ENCODE results near the gene ARF3.
A peak's percentile ranks its signal among the peaks of the same experiment; 100 is the strongest.

Gene ARF3

GRCh38 chr12:48981757-48982157, 24.5 kb upstream of the ARF3 start:
- no peak for DNase-seq (ENCODE audit: low spot score)

DNA sequence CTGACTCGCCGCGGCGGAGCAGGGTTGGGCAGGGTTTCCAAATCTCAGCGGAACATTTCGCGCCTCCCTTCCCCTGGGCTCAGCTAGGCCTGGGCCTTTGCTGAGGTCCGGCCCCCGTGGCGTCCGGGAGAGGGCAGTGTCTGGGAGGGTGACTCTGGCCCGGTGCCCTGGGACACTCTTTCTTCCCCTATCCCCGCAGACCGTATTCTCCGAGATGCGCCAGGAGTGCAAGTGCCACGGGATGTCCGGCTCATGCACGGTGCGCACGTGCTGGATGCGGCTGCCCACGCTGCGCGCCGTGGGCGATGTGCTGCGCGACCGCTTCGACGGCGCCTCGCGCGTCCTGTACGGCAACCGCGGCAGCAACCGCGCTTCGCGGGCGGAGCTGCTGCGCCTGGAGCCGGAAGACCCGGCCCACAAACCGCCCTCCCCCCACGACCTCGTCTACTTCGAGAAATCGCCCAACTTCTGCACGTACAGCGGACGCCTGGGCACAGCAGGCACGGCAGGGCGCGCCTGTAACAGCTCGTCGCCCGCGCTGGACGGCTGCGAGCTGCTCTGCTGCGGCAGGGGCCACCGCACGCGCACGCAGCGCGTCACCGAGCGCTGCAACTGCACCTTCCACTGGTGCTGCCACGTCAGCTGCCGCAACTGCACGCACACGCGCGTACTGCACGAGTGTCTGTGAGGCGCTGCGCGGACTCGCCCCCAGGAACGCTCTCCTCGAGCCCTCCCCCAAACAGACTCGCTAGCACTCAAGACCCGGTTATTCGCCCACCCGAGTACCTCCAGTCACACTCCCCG, 23.9 kb upstream of the ARF3 start:
- no peak for DNase-seq (ENCODE audit: low spot score)

DNA sequence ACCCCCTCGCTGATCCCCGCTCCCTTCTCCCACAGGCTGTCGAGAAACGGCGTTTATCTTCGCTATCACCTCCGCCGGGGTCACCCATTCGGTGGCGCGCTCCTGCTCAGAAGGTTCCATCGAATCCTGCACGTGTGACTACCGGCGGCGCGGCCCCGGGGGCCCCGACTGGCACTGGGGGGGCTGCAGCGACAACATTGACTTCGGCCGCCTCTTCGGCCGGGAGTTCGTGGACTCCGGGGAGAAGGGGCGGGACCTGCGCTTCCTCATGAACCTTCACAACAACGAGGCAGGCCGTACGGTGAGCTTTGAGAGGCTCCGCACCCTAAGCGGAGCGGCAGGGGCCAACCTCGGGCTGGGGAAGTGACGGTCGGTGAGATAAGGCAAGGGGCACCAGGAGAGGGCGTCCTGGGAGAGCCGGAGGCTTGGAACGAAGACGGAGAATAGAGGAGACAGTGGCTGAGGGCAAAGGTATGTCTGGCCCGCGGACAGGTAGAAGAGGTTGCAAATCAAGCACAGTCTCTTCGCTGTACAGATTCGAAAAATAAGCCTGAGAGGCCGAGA, 23.2 kb upstream of the ARF3 start:
- DNase-seq (ENCODE audit: low spot score): no peak

DNA sequence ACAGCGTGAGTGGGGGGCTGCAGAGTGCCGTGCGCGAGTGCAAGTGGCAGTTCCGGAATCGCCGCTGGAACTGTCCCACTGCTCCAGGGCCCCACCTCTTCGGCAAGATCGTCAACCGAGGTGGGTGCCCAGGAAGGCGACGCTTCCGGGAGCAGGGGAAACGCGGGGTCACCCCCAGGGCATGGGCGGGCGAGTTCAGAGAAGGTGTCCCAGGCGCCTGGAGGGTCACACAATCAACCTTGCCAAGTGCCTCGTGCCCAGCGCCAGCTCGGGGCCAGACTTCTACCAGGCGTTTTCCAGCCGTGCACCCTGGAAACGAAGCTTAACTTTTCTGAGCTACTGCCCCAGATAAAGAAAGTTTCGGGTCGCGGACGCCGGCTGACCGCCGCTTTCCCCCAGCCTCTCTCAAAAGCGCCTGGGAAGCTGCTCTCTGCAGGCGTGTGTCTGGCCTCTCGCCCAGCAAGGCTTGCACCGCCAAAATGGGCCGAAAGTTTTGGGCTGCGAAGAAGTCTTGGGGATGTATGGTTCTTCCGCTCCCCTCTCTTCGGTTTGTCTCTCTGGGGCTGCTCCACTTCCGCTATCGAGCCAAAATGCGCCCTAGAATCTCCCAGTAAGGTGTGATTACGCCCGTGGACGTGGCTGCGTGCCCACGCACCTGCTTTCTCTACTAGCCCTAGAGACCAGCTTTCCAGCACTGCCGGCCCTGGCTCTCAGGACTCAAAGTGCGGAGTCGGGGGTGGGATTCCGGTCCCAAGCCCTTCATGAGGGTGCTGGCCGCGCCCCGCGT, 22.5 kb upstream of the ARF3 start:
- no peak for DNase-seq (ENCODE audit: low spot score)

DNA sequence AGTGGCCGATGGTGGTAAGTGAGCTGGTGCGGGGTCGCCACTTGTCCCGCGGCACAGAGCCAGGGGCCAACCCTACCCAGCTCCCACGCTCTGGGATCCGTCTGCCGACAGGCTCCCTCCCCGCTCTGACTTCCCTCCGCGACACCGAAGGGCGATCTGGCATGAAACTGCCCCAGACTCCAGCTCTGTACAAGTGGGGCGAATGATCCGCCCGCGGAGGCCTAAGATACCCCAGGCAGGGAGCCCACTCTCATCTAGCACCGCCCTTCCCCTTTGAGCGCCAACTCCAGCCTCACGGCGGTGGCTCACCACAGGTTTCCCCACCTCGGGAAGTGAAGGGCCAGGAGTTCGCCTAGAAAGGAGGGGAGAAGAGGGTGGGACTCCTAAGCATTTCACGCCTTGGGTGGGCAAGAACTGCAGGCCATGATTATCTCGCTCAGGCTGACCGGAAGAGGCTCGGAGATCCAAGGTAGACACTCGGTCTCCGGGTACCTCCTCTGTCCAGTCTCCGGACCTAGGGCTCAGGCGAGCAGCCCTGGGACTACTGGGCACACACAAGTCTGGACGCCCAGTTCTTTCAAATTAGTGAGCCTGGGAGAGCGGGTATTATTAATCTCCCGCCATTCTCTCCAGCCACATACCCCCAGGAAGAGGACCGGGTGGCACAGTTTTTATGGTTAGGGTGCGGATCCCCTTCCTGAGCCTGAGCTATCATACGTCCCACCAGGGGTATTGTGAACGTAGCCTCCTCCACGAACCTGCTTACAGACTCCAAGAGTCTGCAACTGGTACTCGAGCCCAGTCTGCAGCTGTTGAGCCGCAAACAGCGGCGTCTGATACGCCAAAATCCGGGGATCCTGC, 21.7 kb upstream of the ARF3 start:
- no peak for DNase-seq (ENCODE audit: low spot score)

GRCh38 chr12:48978291-48978740, 21.0 kb upstream of the ARF3 start, which contains the start of gene WNT1:
Gene WNT1 (plus strand): TSS chr12:48978322. CDS start chr12:48978651, 329 bp downstream.
- no peak for DNase-seq (ENCODE audit: low spot score)

DNA sequence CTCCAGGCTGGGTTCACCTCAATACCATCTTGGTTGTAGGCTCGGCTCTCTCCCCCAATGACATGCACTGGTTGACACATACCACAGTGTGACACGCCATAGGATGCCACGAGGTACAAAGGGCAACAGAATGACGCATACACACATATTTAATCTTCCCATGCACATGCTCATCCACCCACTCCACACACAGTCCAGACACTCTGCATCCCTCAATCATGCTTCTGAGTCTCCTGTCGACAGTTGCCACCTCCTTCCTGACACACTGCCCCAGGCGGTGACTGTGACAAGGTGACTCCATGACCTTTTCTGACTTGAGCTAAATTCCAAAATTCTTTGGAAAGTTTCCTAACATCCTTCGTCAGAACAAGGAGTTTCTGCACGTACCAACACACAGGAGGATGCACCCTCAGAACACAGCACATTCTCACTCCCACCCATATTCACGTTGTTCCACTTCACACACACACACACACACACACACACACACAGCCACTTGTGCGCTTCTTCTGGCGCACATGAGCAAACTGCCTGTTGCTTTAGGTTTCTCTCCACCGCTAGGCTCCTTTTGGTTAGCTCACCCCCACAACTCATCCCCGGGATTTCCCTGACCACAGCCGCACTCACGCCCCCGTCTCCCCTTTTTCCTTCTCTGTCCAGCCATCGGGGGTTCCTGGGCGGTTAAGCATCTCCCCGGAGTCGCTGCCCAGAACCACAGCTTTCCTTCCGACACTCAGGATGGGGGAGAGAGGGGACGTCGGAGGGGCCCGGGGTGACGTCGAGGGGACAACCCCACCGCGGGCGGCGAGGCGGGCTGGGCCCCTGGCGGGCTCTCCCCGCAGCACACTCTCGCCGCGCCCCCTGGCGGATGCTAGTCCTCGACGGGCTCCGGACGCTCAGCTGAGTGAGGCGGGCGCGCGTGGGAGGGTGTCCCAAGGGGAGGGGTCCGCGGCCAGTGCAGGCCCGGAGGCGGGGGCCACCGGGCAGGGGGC, 20.3 kb upstream of the ARF3 start:
- peak; percentile 85 for DNase-seq (ENCODE audit: low spot score)

- peak; percentile 77 for DNase-seq (ENCODE audit: low spot score)
Measured at GRCh38 chr12:48973941-48974673, 16.8 kb upstream of the ARF3 start.

DNA sequence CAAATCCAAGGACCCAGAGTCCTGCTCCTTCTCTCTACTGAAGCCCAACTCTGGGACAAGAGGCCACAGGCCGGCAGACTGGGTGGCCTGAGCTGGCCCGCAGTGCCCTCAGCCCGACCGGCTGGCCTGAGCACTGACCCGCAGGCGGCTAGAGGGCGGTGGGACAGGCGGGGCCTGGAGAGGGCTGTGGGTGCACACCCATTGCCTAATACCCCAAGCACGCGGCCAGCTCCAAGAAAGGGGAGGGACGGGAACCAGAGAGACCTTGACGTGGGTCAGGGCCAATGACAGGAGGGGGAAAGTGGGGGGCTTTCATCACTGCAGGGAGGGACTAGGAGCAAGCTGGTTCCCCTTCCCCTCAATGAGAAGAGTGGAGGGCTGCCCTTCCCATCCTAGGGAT, 16.2 kb upstream of the ARF3 start:
- DNase-seq (ENCODE audit: low spot score): peak; percentile 71

- no peak for DNase-seq (ENCODE audit: low spot score)
Measured at GRCh38 chr12:48972952-48973483, 15.7 kb upstream of the ARF3 start.

DNA sequence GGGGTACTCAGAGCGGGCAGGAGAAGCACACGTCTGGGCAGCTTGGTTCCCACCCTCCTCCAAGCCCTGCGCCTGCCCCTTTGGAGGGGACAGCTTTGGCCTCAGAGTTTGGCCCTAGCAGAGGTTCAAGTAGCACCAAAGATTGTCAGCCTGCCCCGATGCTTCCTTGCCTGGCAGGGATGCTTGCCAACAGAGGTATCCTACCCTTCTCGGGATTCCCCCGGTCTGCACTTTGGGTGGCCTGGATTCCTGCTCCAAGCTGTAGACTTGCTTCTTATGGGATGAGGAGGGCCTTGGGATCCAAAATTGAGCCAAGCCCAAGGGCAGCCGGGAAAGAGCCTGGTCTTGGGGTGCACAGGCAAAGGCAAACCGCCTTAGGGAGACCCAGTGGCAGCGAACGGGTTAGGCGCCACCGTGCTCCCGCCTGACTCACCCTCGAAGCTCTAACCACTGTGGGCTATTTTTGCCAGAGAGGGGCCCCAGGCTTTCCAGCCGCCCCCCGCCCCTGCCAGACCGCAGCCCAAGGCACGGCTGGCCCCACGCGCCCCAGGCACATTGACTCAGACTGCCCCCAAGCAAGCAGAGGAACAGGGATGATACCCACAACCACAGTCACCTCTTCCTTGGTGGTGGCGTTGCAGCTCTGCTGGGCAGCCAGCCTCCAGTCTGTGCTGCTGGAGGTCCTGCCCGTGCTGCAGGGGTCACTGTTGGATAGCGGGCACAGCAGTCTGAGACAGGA, 15.1 kb upstream of the ARF3 start:
- DNase-seq (ENCODE audit: low spot score): no peak

DNA sequence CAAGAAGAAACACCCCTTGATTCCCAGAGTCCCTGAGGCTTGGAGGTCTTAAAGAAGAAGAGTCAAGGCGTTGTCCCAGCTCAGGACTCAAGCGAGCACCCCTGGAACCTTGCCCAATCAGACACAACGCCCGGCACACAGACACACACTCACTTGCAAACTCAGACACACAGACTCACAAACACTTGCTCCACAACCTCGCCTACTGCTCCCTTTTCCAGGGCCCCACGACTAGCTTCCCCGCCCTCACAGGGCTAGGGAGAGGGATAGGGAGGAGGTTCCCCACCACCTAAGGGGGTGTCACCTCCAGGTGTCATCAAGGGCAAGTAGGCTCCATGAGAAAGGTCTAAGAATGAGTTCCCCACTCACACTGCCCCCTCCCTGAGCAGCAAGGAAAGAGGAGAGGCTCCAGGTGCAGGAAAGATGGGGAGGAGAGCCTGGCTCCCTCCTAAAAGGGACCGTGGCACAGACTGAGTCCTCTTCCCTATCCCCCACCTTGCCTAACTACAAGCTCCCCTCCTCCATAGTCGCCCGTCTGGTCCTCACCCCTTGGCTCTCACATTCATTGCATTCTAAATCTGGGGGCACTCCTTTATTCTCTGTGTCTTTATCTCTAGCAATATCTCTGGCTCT, 13.5 kb upstream of the ARF3 start:
- no peak for DNase-seq (ENCODE audit: low spot score)

- DNase-seq (ENCODE audit: low spot score): no peak
Measured at GRCh38 chr12:48969833-48970701, 12.8 kb upstream of the ARF3 start.

- no peak for DNase-seq (ENCODE audit: low spot score)
Measured at GRCh38 chr12:48969160-48969771, 12.0 kb upstream of the ARF3 start.

GRCh38 chr12:48968467-48968866, 11.2 kb upstream of the ARF3 start:
- no peak for DNase-seq (ENCODE audit: low spot score)

DNA sequence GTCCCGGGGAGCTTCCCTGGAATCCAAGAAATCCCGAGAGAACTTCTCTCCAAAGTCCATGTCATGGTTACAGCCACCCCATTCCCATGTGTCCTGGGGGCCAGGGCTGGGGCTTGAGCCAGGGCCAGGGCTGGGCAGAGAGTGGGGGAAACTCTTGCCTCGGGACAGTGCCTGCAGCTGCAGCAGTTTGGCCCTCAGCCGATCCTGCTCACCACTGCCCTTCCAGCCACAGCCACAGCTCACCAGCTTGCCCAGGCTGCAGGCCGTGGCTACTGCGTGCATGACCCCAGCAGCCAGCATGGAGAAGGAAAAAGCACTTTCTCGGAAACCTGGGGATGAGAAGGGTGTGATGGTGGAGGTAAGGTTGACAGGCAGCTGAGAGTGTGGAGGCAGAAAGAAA, 10.7 kb upstream of the ARF3 start:
- DNase-seq (ENCODE audit: low spot score): no peak

Data from GM03348 (cell line).